Trophoblast cell (in vitro differentiated cells and primary cell): ENCODE results near the gene CTCF.

Source experiments
- DNase-seq, 2 donors: peaks; one replicate each; pipeline ENCODE4 v3.0.0-alpha.2; 2016
- H2AFZ ChIP-seq: 2 replicates; pipeline ENCODE4 v1.6.1; 2013; ENCODE audit warnings: low read length, moderate library complexity, mild to moderate bottlenecking; ENCODE audit not compliant: insufficient read depth, poor library complexity
- H2AK5ac ChIP-seq: 2 replicates; pipeline ENCODE4 v1.6.1; 2013; ENCODE audit warnings: mild to moderate bottlenecking, low read length
- H2BK120ac ChIP-seq: 2 replicates; pipeline ENCODE4 v1.6.1; 2013; ENCODE audit warnings: low read length, mild to moderate bottlenecking, moderate library complexity; ENCODE audit not compliant: insufficient read depth, poor library complexity
- H2BK12ac ChIP-seq: 2 replicates; pipeline ENCODE4 v1.6.1; 2013; ENCODE audit warnings: mild to moderate bottlenecking, low read length, moderate library complexity
- H2BK5ac ChIP-seq: 2 replicates; pipeline ENCODE4 v1.6.1; 2013; ENCODE audit warnings: low read length, low read depth, moderate library complexity, mild to moderate bottlenecking; ENCODE audit not compliant: poor library complexity
- H3K14ac ChIP-seq: 2 replicates; pipeline ENCODE4 v1.6.1; 2013; ENCODE audit warnings: mild to moderate bottlenecking, low read length
- H3K18ac ChIP-seq: 2 replicates; pipeline ENCODE4 v1.6.1; 2013; ENCODE audit warnings: mild to moderate bottlenecking, low read length
- H3K23ac ChIP-seq: 2 replicates; pipeline ENCODE4 v1.6.1; 2013; ENCODE audit warnings: low read length
- H3K27ac ChIP-seq: 2 replicates; pipeline ENCODE4 v1.5.1; 2013; ENCODE audit warnings: low read depth, mild to moderate bottlenecking, inconsistent platforms, low read length, moderate library complexity
- H3K27me3 ChIP-seq: 2 replicates; pipeline ENCODE4 v1.6.1; 2013; ENCODE audit warnings: inconsistent platforms, mild to moderate bottlenecking, low read length, moderate library complexity; ENCODE audit not compliant: insufficient read depth
- H3K36me3 ChIP-seq, 2 experiments: 1 replicate in 1 of 2; 2 replicates in 1 of 2; pipeline ENCODE4 v1.6.1; 2013; ENCODE audit warnings: low read length in 2 of 2, mild to moderate bottlenecking in 2 of 2, moderate library complexity in 1 of 2; ENCODE audit not compliant: insufficient read depth in 2 of 2, control insufficient read depth in 1 of 2
- H3K4ac ChIP-seq: 2 replicates; pipeline ENCODE4 v1.6.1; 2013; ENCODE audit warnings: low read depth, mild to moderate bottlenecking, low read length, moderate library complexity
- H3K4me1 ChIP-seq, 2 experiments: 1 replicate in 1 of 2; 2 replicates in 1 of 2; pipeline ENCODE4 v1.6.1; 2013; ENCODE audit warnings: low read length in 2 of 2, mild to moderate bottlenecking in 2 of 2, moderate library complexity in 1 of 2; ENCODE audit not compliant: insufficient read depth in 2 of 2, control insufficient read depth in 1 of 2
- H3K4me2 ChIP-seq: 2 replicates; pipeline ENCODE4 v1.6.1; 2013; ENCODE audit warnings: inconsistent platforms, mild to moderate bottlenecking, low read length, moderate library complexity
- H3K4me3 ChIP-seq: 2 replicates; pipeline ENCODE4 v1.5.1; 2013; ENCODE audit warnings: mild to moderate bottlenecking, low read depth, low read length, inconsistent platforms
- H3K79me1 ChIP-seq: one replicate; pipeline ENCODE4 v1.6.1; 2013; ENCODE audit warnings: low read length
- H3K79me2 ChIP-seq: 2 replicates; pipeline ENCODE4 v1.6.1; 2013; ENCODE audit warnings: low read length, mild to moderate bottlenecking; ENCODE audit not compliant: control insufficient read depth, insufficient read depth, poor library complexity
- H3K9ac ChIP-seq: 2 replicates; pipeline ENCODE4 v1.6.1; 2013; ENCODE audit warnings: mild to moderate bottlenecking, low read length
- H3K9me3 ChIP-seq: 2 replicates; pipeline ENCODE4 v1.6.1; 2013; ENCODE audit warnings: low read depth, mild to moderate bottlenecking, control low read depth, inconsistent platforms, low read length; ENCODE audit not compliant: insufficient read depth
- H4K12ac ChIP-seq: 2 replicates; pipeline ENCODE4 v1.6.1; 2013; ENCODE audit warnings: low read depth, mild to moderate bottlenecking, low read length, moderate library complexity
- H4K8ac ChIP-seq: 2 replicates; pipeline ENCODE4 v1.6.1; 2013; ENCODE audit warnings: low read depth, mild to moderate bottlenecking, low read length, moderate library complexity
- H4K91ac ChIP-seq: one replicate; pipeline ENCODE4 v1.6.1; 2013; ENCODE audit warnings: low read depth, mild to moderate bottlenecking, low read length, moderate library complexity
- WGBS: extraction: QIAGEN DNeasy Blood & Tissue Kit; methylation state at CpG from one replicate; pipeline ENCODE4 v1.1.7; 2013; ENCODE audit warnings: missing lambda C conversion rate; ENCODE audit not compliant: insufficient read length, insufficient coverage; ENCODE audit errors: extremely low coverage; 5-methylcytosine and 5-hydroxymethylcytosine counted together

The CTCF gene

DNA sequence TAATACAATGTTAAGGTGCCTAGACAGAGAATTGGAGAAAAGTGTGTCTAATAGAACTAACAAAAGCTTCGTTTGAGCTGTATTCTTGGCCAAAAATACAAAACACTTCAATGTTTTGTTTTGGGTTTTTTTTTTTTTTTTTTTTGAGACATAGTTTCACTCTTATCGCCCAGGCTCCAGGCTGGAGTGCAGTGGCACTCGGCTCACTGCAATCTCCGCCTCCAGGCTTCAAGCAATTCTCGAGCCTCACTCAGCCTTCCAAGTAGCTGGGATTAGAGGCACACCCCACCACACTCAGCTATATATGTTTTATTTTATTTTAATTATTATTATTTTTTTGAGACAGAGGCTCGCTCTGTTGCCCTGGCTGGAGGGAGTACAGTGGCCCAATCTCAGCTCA, 44.3 kb downstream of the CTCF start:
- no peak overlapping the region for H3K18ac ChIP-seq
- no peak for DNase-seq
- H3K9me3 ChIP-seq: peaks cover 1% of the 10 kb centered on the region
- no peak overlapping the region for H2AK5ac ChIP-seq
- peaks cover 6 to 8% of the 10 kb centered on the region in 2 experiments for H3K36me3 ChIP-seq
- H2BK5ac ChIP-seq: no peak overlapping the region
- H3K4me1 ChIP-seq: no peaks in the 10 kb centered on the region
- WGBS: no CpG with 5 or more reads among the region's 6 CpGs
- no peak overlapping the region for H2BK12ac ChIP-seq
- no peak overlapping the region for H3K23ac ChIP-seq
- H2BK120ac ChIP-seq: no peak overlapping the region
- no peak overlapping the region for H3K14ac ChIP-seq
- no peak overlapping the region for H4K8ac ChIP-seq
- H3K79me2 ChIP-seq: peaks cover 1% of the 10 kb centered on the region
- no peaks in the 10 kb centered on the region for H3K27me3 ChIP-seq
- no peak overlapping the region for H3K27ac ChIP-seq
- no peak overlapping the region for H3K4me2 ChIP-seq
- no peak overlapping the region for H3K4ac ChIP-seq
- no peak overlapping the region for H4K91ac ChIP-seq
- H4K12ac ChIP-seq: no peak overlapping the region
- H3K4me3 ChIP-seq: no peak overlapping the region
- H3K79me1 ChIP-seq: no peaks in the 10 kb centered on the region
- H2AFZ ChIP-seq: no peak overlapping the region
- H3K9ac ChIP-seq: no peak overlapping the region

DNA sequence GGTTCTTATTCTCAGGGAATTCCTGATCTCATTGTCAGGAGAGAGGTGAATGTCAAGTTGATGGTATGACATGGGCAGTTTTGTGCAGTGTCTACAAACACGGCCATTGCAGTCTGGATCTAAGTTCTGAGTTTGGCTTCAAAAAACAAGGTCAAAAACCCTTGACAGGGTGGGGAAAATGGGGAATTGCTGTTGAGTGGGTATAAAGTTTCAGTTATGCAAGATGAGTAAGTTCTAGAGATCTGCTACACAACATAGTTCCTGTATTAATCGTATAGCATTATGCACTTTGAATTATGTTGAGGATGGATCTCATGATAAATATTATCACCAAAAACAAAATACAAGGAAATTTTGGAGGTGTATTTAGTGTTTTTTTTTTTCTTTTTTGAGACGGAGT, 46.0 kb downstream of the CTCF start:
- Histone ChIP-seq H3K23ac (no peak overlapping the region), H3K36me3 (peaks cover 14 to 15% of the 10 kb centered on the region in 2 experiments), H3K4ac (no peak overlapping the region), H4K8ac (no peak overlapping the region), H4K91ac (no peak overlapping the region), H3K79me2 (peaks cover 1% of the 10 kb centered on the region), H3K9ac (no peak overlapping the region), H3K4me3 (no peak overlapping the region), H2AFZ (no peak overlapping the region), H3K79me1 (no peaks in the 10 kb centered on the region), H3K18ac (no peak overlapping the region), H2AK5ac (no peak overlapping the region), H3K27ac (no peak overlapping the region), H3K27me3 (no peaks in the 10 kb centered on the region), H3K4me2 (no peak overlapping the region), H3K9me3 (peaks cover 1% of the 10 kb centered on the region), H2BK5ac (no peak overlapping the region), H4K12ac (no peak overlapping the region), H2BK120ac (no peak overlapping the region), H3K4me1 (no peaks in the 10 kb centered on the region), H2BK12ac (no peak overlapping the region), H3K14ac (no peak overlapping the region)
- DNase-seq: no peak
- no CpG with 5 or more reads among the region's 3 CpGs for WGBS

DNA sequence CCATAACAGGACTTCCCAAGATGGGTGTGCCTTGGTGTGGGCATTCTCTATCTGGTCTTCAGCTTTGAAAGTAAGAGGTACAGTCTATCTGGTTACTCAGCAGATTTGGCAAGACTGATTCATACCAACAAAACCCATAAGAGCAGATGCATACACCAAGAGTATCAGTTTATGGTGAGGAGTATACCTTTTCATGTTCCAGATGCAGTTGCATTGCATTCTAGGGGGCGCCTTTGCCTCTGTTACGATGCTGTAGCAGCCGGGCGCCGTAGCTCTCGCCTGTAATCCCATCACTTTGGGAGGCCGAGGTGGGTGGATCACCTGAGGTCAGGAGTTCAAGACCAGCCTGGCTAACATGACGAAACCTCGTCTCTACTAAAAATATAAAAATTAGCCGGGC, 51.5 kb downstream of the CTCF start:
- no peak overlapping the region for H2BK5ac ChIP-seq
- no peak overlapping the region for H2BK12ac ChIP-seq
- no CpG with 5 or more reads among the region's 10 CpGs for WGBS
- H3K4me1 ChIP-seq: no peaks in the 10 kb centered on the region
- no peak overlapping the region for H3K23ac ChIP-seq
- no peak overlapping the region for H3K4me3 ChIP-seq
- no peak overlapping the region for H4K91ac ChIP-seq
- H3K14ac ChIP-seq: no peak overlapping the region
- H3K36me3 ChIP-seq: peaks cover 35 to 38% of the 10 kb centered on the region in 2 experiments
- H4K8ac ChIP-seq: no peak overlapping the region
- H3K4me2 ChIP-seq: no peak overlapping the region
- no peak overlapping the region for H2AFZ ChIP-seq
- no peak overlapping the region for H2BK120ac ChIP-seq
- peak in 1 of 2 donors; percentile 12 for DNase-seq
- no peak overlapping the region for H4K12ac ChIP-seq
- H3K27me3 ChIP-seq: no peaks in the 10 kb centered on the region
- H3K27ac ChIP-seq: no peak overlapping the region
- H3K18ac ChIP-seq: no peak overlapping the region
- no peaks in the 10 kb centered on the region for H3K79me1 ChIP-seq
- H2AK5ac ChIP-seq: no peak overlapping the region
- H3K4ac ChIP-seq: no peak overlapping the region
- H3K9ac ChIP-seq: no peak overlapping the region
- H3K9me3 ChIP-seq: peaks cover 1% of the 10 kb centered on the region
- peaks cover under 1% of the 10 kb centered on the region for H3K79me2 ChIP-seq

- Histone ChIP-seq H4K91ac (no peak overlapping the region), H2AFZ (no peak overlapping the region), H3K36me3 (peaks cover 42 to 62% of the 10 kb centered on the region in 2 experiments), H2BK5ac (no peak overlapping the region), H3K4ac (no peak overlapping the region), H3K27ac (no peak overlapping the region), H2BK12ac (no peak overlapping the region), H4K8ac (no peak overlapping the region), H3K18ac (no peak overlapping the region), H3K79me2 (no peaks in the 10 kb centered on the region), H3K14ac (no peak overlapping the region), H3K4me2 (no peak overlapping the region), H3K4me3 (no peak overlapping the region), H3K4me1 (no peaks in the 10 kb centered on the region), H3K9me3 (no peaks in the 10 kb centered on the region), H2BK120ac (no peak overlapping the region), H3K9ac (no peak overlapping the region), H3K23ac (no peak overlapping the region), H3K27me3 (no peaks in the 10 kb centered on the region), H3K79me1 (no peaks in the 10 kb centered on the region), H4K12ac (no peak overlapping the region), H2AK5ac (no peak overlapping the region)
- no CpG with 5 or more reads among the region's 14 CpGs for WGBS
- no peak for DNase-seq
Observed at GRCh38 chr16:67628216-67628615, 65.9 kb downstream of the CTCF start.
